Skin of body (tissue), 2 donors: ENCODE results near the gene ANTXR2. TPM values are rescaled to one million over a fixed set of nuclear protein-coding genes. Genes with fewer than 3 reads are reported as not detected.
"Not testable (repeated sequence)": the region's sequence is repeated elsewhere in the genome, so short reads cannot be mapped to it uniquely, and the experiment has no call there.

ENCODE experiments used
- DNase-seq: peaks from one replicate; lab custom pipeline; 2025; lab: John Stamatoyannopoulos, UW
- total RNA-seq: library from RNA; depleted of rRNA; stranded (reverse); fragments of >200 nt; gene quantifications from one replicate; pipeline ENCODE4 v1.2.3, GENCODE V29; 2014

ANTXR2 gene
- total RNA-seq = 26.2 TPM

DNA sequence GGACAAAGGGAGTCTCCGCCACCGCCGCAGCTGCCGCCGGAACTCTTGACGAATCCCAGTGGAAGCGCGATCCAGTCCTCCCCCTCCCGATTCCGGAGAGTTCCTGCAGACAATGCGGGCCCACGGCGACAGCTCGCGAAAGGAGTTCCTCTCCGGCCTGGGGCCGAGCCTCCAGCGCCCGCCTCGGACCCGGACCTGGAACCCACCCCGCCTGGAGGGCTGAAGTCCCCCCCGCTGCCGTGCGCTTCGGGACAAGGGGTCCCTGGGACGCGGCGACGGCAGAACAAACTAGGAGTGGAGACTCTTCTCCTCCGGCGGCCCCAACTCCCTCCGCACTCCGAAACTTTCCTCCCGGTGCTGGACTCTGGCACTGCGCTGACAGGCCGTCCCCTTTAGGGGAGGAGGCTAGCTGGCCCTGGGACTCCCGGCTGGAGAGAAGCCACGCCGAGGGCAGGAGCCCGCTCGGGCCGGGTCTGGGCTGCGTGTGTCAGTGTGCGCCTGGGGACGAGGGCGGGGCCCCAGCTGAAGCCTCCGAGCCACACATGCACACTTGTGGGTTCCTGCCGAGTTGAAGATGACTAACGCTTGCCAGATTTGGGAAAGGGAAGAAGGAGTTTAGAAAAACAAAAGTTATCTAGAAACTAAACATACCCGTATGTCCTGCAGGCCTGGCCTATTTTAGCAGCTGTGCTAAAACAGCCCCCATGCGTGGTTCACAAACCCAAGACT lies at the start of gene ANTXR2:
Gene ANTXR2 (minus strand): TSS at position 486 of the 729 bp plus-strand sequence. CDS start 669 bp downstream, outside the sequence.
- peak; percentile 89 for DNase-seq

DNA sequence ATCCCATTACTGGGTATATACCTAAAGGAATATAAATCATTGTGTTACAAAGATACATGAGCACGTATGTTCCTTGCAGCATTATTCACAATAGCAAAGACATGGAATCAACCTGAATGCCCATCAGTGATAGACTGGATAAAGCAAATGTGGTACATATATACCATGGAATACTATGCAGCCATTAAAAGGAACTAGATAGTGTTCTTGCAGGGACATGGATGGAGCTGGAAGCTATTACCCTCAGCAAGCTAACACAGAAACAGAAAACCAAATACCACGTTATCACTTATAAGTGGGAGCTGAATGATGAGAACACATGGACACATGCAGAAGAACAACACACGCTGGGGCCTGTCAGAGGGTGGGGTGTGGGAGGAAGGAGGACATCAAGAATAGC lies 48.8 kb upstream of the ANTXR2 start:
- not testable (repeated sequence) for DNase-seq

DNA sequence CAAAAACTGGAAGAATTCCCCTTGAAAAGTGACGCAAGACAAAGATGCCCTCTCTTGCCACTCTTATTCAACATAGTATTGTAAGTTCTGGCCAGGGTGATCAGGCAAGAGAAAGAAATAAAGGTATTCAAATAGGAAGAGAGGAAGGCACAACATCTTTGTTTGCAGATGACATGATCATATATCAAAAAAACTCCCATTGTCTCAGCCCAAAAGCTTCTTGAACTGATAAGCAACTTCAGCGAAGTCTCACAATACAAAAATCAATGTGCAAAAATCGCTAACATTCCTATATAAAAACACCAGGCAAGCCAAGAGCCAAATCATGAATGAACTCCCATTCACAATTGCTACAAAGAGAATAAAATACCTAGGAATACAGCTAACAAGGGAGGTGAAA lies 46.6 kb upstream of the ANTXR2 start:
- DNase-seq = not testable (repeated sequence)

- DNase-seq = no peak
These were observed 43.5 kb upstream of the ANTXR2 start for GRCh38 chr4:80116516-80116915.

- no peak for DNase-seq
These were observed 42.5 kb upstream of the ANTXR2 start for GRCh38 chr4:80115368-80116181.

GRCh38 chr4:80114732-80115265 lies 41.8 kb upstream of the ANTXR2 start:
- DNase-seq = no peak

DNA sequence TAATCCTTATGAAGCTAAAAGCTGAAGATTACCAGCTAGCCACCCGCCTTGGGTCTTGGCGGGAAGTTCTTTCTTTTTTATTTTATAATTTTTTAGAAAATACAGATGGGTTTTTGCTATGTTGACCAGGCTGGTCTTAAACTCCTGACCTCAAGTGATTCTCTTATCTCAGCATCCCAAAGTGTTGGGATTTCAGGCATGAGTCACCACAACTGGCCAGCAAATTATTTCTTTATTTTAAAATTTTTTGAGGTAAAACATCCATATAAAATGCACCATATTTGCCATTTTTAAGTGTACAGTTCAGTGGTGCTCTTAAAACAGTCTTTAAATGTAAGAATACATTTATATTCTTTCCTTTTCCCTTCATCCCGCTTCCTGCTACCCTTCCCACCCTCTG lies 40.6 kb upstream of the ANTXR2 start:
- no peak for DNase-seq

GRCh38 chr4:80112236-80112635 lies 39.2 kb upstream of the ANTXR2 start:
- DNase-seq = peak; percentile 37

DNA sequence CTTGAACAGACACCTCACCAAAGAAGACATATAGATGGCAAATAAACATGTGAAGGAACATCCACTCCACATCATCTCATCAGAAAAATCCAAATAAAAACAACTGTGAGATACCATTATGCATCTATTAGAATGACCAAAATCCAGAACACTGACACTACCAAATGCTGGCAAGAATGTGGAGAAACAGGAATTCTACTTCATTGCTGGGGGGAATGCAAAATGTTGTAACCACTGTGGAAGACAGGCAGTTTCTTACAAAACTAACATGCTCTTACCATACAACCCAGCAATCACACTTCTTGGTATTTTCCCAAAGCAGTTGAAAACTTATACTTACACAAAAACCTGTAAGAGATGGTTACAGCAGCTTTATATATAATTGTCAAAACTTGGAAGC lies 38.2 kb upstream of the ANTXR2 start:
- DNase-seq = no peak

- no peak for DNase-seq
These were observed 34.3 kb upstream of the ANTXR2 start for GRCh38 chr4:80107374-80107773.

GRCh38 chr4:80104927-80105326 lies 31.9 kb upstream of the ANTXR2 start:
- no peak for DNase-seq

DNA sequence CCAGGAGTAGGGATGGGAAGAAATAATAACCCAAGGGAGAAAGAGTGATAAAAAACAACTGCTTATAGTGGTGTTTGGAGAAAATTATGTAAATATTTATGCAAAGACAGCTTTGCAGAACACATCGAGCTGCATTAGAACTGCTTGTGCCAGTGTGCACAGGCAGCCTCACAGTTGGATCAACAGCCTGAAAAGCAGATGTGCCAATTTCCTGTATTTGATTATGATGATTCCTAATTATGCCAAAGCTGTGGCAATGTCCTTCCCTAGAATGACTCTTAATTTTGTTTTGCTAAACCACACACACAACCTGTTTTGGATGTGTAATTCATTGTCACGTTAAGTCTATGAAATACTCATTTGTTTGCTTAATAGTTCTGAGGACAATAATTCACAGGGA lies 30.6 kb upstream of the ANTXR2 start:
- DNase-seq = no peak

DNA sequence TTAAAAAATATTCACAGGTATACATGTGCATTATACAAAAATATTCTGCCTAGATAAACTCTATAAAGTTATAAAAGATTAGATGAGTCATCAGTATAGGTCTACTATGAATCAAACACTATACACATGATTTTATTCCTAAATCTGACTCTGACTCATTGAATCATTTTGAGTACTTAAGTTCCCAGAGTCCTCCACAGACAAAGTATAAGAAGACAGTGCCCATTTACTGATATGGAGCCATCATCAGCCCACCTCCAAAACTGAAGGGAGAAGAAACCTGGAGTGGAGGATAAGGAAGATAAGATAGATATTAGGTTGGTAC lies 28.7 kb upstream of the ANTXR2 start:
- DNase-seq = no peak

DNA sequence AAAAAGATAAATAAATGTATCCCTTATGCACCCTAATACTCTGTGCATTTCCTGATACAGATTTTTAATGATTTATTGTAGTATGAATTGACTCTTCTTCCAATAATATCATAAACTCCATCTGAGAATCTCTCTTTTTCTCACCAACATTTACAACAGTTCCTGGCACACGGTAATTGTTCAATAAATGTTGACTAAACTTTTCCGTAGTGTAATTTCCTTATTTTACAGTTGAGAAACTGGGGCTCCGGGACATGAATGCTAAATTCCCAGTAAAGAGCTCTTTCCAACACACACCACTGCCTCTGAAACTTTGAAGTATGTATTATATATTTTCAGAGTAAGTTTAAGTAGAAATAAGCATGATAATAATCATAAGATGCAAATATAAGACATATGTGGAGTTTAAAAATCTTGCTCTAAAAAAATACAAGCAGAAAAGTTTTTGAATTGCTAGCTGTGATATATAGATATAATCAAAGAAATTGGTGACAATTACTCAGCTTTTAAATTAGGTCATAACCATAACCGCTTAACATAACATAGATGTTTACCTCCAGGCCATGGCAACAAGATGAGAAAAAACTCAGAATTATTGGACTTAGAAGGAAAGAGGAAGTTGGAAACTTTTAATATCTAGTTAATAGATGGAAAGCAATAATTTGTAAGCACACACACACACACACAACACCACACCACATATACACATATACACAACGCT lies 28.2 kb upstream of the ANTXR2 start:
- peak; percentile 50 for DNase-seq

- DNase-seq = no peak
These were observed 26.6 kb upstream of the ANTXR2 start for GRCh38 chr4:80099671-80100070.

DNA sequence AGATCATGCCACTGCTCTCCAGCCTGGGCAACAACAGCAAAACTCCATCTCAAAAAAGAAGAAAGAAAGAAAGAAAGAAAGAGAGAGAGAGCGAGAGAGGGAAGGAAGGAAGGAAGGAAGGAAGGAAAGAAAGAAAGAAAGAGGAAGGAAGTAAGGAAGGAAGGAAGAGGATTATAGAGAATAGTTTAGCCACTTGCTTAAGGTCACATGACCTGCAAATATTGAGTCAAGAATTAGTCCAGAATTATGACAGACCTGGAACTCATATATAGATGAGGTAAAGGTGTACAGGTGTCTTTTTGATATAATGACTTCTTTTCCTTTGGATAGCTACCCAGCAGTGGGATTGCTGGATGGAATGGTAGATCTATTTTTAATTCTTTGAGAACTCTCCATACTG lies 25.6 kb upstream of the ANTXR2 start:
- DNase-seq = no peak

- peak; percentile 89 for DNase-seq
These were observed 24.6 kb upstream of the ANTXR2 start for GRCh38 chr4:80097400-80098177.

DNA sequence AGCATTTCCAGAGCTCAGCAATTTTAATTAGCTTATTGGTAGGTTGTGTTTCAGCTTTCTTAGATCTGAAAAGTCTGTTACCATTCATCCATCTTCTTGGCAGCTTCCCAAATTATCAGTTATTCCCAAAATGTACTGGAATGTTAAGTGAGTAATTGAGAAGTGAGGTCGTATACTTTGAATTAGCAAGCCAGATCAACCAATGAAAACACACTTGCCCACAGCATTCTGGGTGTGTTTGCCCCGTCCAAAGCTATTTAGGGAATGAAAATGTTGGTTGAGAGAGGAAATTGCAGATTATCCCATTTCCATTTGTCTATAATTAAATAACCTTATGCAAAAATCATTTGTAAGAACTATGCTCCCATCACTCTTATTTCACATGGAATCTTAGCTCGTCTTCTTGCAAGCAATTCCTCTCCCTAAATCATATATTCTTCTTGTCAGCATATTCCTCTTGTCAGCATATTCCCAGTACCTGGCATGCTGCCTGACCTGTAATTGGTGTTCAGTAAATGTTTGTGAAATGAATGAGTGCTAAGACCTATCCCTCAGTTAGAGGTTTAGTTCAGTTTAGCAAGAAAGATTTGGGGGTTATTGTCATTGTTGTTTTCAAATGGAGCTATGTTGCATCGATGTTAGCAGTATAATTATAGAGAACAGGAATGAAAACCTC lies 23.3 kb upstream of the ANTXR2 start:
- peak; percentile 30 for DNase-seq

DNA sequence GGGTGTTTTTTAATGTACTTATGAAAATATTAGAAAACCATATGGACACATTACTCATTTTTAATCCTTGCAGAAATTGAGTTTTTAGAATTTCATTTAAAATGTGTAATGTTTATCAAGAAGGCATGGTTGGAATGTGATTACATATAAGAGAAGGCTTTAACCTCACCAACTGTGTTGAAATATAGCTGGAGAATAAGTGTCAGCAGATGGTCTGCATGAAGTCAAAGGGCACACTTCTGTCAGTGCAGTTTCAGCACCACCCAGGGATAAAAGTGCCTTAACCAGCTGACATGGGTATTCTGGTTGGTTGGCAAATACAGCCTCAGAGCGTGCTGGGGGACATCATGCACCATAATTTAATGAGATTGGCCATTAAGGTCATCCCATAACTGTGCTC lies 21.2 kb upstream of the ANTXR2 start:
- DNase-seq = no peak

DNA sequence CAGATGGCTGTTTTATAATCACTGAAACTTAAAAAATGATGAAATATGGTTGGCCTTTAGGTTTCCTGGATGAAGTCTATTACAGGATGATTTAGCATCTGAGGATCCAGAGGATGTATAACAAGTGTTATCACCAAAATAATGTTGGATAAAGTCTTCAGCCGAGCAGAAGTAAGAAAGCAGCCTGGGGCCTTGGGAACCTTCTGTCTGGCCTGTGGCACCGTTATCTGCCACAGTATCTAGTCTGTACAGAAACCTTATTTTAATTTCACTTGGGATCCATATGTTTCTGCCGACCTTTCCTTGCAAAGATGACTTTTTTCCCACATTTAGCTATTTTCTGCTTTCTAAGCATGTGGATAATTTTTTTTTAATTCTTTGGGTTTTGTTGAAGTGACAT lies 20.5 kb upstream of the ANTXR2 start:
- no peak for DNase-seq

DNA sequence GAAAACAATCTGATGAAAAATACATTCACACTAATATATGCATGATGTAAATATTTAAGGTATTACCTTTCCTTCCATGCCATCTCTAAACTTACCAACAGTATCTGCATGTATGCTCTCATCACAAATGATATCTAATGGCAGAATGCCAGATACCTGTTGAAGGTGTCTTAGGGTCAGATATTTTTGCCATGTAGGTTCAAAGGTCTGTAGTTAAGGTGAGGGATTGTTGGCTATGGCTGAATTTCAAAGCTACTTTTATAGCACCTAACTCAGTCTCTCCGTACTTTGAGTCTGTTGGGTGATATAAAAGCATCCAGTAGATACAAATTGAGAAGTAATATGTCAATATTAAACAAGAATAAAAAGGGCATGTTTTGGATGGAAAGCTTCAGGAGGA lies 19.8 kb upstream of the ANTXR2 start:
- no peak for DNase-seq
